HUES64 (cell line): ENCODE measurements around the gene BEX2. TPM values are rescaled to one million over a fixed set of nuclear protein-coding genes. Genes with fewer than 3 reads are reported as not detected.
"Not testable (repeated sequence)": the region's sequence is repeated elsewhere in the genome, so short reads cannot be mapped to it uniquely, and the experiment has no call there.

ENCODE experiments used
- H3K27ac ChIP-seq: 2 replicates; pipeline ENCODE4 v1.7.0; 2013; ENCODE audit warnings: low read depth, low read length, inconsistent platforms
- H3K27me3 ChIP-seq: 2 replicates; pipeline ENCODE4 v1.6.1; 2013; ENCODE audit warnings: mild to moderate bottlenecking, low read length; ENCODE audit not compliant: insufficient read depth
- H3K36me3 ChIP-seq: 2 replicates; pipeline ENCODE4 v1.6.1; 2013; ENCODE audit warnings: mild to moderate bottlenecking, low read length; ENCODE audit not compliant: insufficient read depth
- H3K4me1 ChIP-seq: 2 replicates; pipeline ENCODE4 v1.6.1; 2013; ENCODE audit warnings: mild to moderate bottlenecking, low read length, moderate library complexity; ENCODE audit not compliant: insufficient read depth
- H3K4me3 ChIP-seq: 2 replicates; pipeline ENCODE4 v1.5.1; 2013; ENCODE audit warnings: mild to moderate bottlenecking, low read length, moderate library complexity
- H3K9ac ChIP-seq: 2 replicates; pipeline ENCODE4 v1.6.1; 2013; ENCODE audit warnings: mild to moderate bottlenecking, low read depth, low read length
- H3K9me3 ChIP-seq: 2 replicates; pipeline ENCODE4 v1.6.1; 2013; ENCODE audit warnings: low read depth, low read length; ENCODE audit not compliant: insufficient read depth
- WGBS: fragments of 150-250, 120-280 bp; methylation state at CpG from one replicate; pipeline ENCODE4 v1.1.7; 2013; ENCODE audit warnings: missing lambda C conversion rate; 5-methylcytosine and 5-hydroxymethylcytosine counted together
- polyA plus RNA-seq, 2 experiments: library from polyadenylated mRNA; stranded (reverse); fragments of 50-300 nt; gene quantifications; one replicate each; pipeline ENCODE4 v1.2.3, GENCODE V29; 2013

BEX2 gene
- polyA plus RNA-seq (2013, experiment 1 of 2): 39.9 TPM
- polyA plus RNA-seq (2013, experiment 2 of 2): 37.5 TPM

DNA sequence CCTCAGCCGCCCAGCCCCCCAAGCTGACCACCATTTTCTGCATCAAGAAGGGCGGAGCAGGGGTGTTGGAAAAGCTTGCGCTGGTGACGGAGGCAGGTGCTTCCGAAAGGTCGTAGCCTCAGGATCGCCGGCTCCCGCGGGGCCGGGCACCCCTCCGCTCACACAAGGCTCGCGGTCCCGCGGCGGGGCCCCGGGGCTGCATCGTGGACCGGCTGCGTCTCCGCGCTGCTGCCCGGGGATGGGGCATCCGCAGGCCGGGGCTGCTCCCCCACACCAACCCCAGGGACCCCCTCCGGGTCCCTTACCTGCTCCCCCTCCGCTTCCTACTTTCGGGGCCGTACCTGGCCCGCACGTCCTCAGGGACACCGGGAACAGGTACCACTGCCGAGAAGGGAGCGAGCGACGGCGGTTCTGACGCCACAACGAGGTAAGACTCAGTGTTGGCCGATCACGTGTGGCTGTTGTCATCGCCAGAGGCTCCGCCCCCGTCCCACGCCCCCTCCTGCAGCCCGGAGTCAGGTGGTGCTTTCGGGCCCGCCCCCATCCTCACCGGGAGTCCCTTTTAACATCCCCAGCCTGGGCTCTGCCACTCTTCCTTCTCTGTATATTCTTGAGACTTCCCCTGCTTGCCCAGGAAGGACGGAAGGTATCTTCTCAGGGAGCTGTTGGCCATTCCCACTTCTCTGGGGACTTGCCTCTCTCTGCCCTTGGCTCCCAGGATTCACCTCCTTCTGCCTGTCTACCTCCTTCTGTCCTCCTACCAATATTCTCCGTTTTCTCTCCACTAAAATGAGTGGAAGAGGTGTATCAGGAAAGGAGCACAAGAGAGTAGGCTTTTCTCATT, at the start of gene BEX2:
BEX2 (minus strand) TSS at position 436 of the 844 bp plus-strand sequence. CDS start 1,014 bp downstream, outside the sequence.
- Histone ChIP-seq H3K36me3 (no peaks in the 10 kb centered on the region), H3K9ac (peak within 1 kb of the TSS; percentile 76), H3K4me1 (no peaks in the 10 kb centered on the region), H3K27ac (peak within 1 kb of the TSS; percentile 78; the same call in 1 of the 2 replicates), H3K9me3 (no peaks in the 10 kb centered on the region), H3K27me3 (no peaks in the 10 kb centered on the region), H3K4me3 (peak within 1 kb of the TSS; percentile 85)
- WGBS: under 1% methylated on average over 51 of the region's 52 CpGs

DNA sequence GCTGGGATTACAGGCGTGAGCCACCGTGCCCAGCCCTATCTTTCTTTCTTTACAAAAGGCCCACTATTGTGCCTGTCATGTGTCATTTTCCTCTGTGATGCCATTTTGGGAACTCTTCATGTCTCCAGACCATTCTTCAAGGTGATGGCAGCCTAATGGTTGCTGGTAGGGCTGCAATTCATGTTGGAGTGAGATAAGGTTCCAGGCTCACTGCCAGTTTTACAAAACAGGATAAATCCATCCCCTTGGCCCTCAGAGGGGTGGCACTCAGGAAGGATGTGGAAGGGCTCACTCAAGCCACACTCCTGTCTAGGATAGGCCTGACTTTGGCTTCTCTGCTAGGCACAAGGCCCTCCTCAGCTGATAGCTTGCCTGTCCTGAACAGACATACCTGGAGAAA, 49.3 kb upstream of the BEX2 start:
- Histone ChIP-seq H3K36me3 (peaks cover 9% of the 10 kb centered on the region), H3K27me3 (no peaks in the 10 kb centered on the region), H3K4me1 (peaks cover 18% of the 10 kb centered on the region), H3K9me3 (no peaks in the 10 kb centered on the region), H3K27ac (no peak overlapping the region), H3K9ac (no peak overlapping the region), H3K4me3 (no peak overlapping the region)
- WGBS: 91% methylated on average over 2 of the region's 2 CpGs

DNA sequence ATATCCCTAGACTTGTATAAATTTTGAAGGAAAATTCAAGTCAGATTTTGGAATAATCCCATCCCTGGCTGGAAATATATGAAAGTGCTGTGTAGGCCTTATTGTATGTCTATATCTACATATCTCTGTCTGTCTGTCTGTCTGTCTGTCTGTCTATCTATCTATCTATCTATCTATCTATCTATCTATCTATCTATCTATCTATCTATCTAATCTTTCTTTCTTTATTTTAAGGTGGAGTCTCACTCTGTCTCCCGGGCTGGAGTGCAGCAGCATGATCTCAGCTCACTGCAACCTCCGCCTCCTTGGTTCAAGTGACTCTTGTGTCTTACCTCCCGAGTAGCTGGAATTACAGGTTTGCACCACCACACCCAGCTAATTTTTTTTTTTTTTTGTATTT, 48.8 kb upstream of the BEX2 start:
- 94% methylated on average over 3 of the region's 3 CpGs for WGBS
- H3K27ac ChIP-seq, H3K9me3 ChIP-seq, H3K9ac ChIP-seq, H3K4me3 ChIP-seq, H3K27me3 ChIP-seq, H3K36me3 ChIP-seq: not testable (repeated sequence)
- peaks cover 18% of the 10 kb centered on the region for H3K4me1 ChIP-seq

DNA sequence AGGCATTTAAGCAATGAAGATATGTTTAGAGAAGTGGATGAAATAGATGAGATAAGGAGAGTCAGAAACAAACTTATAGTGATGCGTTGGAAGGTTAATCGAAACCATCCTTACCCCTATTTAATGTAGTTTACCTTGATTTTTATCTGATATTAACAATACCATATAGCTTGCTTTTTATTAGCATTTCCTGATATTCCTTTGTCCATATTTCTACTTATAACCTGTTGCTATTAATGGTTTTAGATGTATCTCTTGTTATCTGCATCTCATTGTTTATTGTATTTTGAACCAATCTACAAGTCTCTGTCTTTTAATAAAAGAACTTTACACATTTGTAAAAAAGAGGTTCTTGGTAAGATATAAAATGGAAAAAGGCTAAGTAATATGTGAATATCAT, 47.1 kb upstream of the BEX2 start:
- H3K4me1 ChIP-seq: peaks cover 17% of the 10 kb centered on the region
- peak overlapping the region; percentile 79; the same call in 1 of the 2 replicates for H3K9ac ChIP-seq
- no peaks in the 10 kb centered on the region for H3K9me3 ChIP-seq
- H3K27ac ChIP-seq: no peak overlapping the region
- WGBS: no CpG with 5 or more reads among the region's 2 CpGs
- no peaks in the 10 kb centered on the region for H3K27me3 ChIP-seq
- H3K4me3 ChIP-seq: peak overlapping the region; percentile 93
- H3K36me3 ChIP-seq: peaks cover 9% of the 10 kb centered on the region

DNA sequence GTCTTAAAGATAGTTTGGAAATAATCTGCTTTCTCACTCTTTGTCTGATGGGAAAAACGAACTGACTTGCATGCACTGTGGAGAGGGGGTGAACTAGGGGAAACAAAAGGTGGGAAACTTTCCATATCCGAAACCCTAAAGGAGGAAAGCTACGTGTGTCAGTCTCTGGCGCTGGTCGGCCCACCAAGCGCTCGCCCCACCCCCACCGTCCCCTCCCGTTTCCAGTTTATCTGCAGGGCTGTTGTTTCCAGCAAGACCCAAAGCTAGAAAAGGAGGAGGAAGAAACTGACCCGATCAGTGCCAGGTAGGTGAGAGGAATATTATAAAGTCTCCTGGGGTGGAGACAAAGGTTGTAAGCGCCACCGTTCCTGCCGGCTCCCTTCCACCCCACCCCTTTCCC, 46.1 kb upstream of the BEX2 start:
- Histone ChIP-seq H3K27me3 (no peaks in the 10 kb centered on the region), H3K9me3 (no peaks in the 10 kb centered on the region), H3K4me1 (peaks cover 8% of the 10 kb centered on the region), H3K4me3 (peak overlapping the region; percentile 93), H3K27ac (peak overlapping the region; percentile 75), H3K36me3 (peaks cover 9% of the 10 kb centered on the region), H3K9ac (peak overlapping the region; percentile 79)
- WGBS: 0% methylated on average over 4 of the region's 13 CpGs

DNA sequence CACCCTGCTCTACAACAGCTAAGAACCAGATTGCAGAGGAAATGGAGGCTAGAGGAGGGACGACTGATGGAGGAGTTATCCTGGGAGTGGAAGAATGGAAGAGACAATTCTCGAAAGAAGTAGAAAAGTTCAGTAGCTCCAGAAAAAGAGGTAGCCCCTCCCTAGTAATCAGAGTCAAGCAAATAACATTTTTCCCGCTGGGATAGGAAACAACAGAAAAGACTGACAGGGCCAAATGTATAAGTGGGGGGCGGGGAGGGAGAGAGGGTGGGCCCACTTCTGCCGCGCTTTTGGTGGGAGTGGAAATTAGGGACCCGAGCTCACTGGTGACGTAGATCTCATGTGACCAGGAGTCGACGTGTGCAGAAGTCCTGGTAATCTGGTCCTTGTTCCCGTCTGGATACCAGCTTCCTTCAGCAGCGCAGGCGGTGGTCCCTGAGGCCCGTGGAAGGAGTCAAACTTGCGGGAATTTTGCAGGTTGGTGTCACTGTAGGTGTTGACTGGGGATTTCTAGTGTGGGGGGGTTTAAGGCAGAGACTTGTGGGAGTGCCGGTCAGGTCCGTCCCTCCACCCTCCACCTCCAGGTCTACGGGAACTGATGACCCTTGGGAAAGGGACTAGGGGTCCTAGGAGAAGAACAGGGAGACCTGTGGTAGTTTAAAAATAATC, 45.5 kb upstream of the BEX2 start, which contains the start of gene TCEAL9:
TCEAL9 (plus strand) TSS at position 377 of the 669 bp plus-strand sequence. CDS start 1,179 bp downstream, outside the sequence.
- Histone ChIP-seq H3K4me1 (peaks cover 3% of the 10 kb centered on the region; the same call in 1 of the 2 replicates), H3K27me3 (no peaks in the 10 kb centered on the region), H3K36me3 (peaks cover 9% of the 10 kb centered on the region), H3K27ac (peak within 1 kb of the TSS; percentile 75), H3K9ac (peak within 1 kb of the TSS; percentile 79), H3K4me3 (peak within 1 kb of the TSS; percentile 93), H3K9me3 (no peaks in the 10 kb centered on the region)
- WGBS: 2% methylated on average over 14 of the region's 18 CpGs

DNA sequence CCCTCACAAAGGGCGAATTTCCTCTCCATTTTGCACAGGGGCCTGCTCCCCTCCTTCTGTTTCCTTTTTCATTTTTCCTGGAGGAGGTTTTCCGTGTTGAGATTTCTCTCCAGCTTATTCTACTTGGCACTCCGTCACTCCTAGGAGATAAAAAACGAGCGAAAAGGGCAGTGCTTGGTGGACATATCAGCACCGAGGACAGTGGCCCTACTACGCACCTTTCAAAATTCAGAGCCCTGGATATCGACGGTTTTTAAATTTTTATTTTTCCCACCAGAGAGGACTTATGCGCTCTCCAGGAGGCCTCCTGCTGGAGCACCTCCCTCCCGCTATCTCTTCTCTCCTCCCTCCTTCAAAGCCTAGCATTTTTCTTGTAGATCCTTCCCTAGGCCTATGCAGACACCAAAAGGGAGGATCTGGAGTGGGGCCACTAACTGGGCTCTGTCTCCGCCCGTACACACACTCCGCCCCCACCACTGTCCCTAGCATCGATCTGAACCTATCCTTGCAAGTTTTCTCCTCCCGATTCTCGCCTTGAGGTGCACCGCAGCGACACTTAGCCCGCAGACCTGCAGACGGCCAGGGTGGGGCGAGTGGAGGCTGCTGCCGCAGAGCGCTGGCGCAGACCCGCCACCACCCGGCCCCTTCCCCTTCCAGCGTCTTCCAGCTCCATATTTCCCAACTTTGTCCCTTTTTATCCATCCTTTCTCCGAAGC, 37.0 kb upstream of the BEX2 start:
- Histone ChIP-seq H3K9ac (no peak overlapping the region; the same call in 1 of the 2 replicates), H3K4me3 (peak overlapping the region; percentile 25; the same call in 1 of the 2 replicates), H3K36me3 (no peaks in the 10 kb centered on the region), H3K4me1 (peaks cover 3% of the 10 kb centered on the region; the same call in 1 of the 2 replicates), H3K27ac (no peak overlapping the region), H3K27me3 (no peaks in the 10 kb centered on the region), H3K9me3 (no peaks in the 10 kb centered on the region)
- 77% methylated on average over 29 of the region's 29 CpGs for WGBS

DNA sequence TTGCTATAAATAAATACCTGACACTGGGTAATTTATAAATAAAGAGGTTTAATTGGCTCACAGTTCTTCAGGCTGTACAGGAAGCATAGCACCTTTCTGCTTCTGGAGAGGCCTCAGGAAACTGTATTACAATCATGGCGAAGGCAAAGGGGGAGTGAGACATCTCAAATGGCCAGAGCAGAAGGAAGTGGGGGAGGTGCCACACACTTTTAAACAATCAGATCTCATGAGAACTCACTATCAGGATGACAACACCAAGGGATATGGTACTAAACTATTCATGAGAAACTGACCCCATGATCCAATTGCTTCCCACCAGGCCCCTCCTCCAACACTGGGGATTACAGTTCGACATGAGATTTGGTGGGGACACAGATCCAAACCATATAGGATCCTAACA, 33.8 kb upstream of the BEX2 start:
- Histone ChIP-seq H3K4me3 (no peak overlapping the region), H3K27me3 (no peaks in the 10 kb centered on the region), H3K4me1 (0 out of 2 replicates have a peak, but pooled peaks cover 3% of the 10 kb centered on the region), H3K9me3 (no peaks in the 10 kb centered on the region), H3K27ac (no peak overlapping the region), H3K9ac (no peak overlapping the region), H3K36me3 (no peaks in the 10 kb centered on the region)
- 90% methylated on average over 1 of the region's 2 CpGs for WGBS

DNA sequence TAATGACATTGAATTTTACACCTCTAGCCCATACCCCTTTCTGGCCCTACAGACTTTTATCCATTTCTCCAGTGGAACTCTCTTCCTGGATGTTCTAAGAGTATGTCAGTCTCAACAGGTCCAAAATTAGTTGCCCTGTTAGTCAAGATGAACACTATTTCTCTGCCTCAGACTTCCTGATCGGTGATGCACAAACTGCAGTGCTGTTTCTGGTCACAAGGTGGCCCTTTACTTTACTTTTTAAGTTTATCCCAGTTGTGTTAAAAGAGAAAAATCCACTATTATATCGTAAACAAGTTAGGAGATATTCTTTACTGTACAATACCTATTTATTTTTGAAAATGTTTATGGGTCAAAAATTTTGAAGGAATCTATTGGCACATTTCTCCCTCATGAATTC, 32.3 kb upstream of the BEX2 start:
- Histone ChIP-seq H3K4me3 (no peak overlapping the region), H3K36me3 (no peaks in the 10 kb centered on the region), H3K27me3 (no peaks in the 10 kb centered on the region), H3K9me3 (no peaks in the 10 kb centered on the region), H3K27ac (no peak overlapping the region), H3K9ac (no peak overlapping the region), H3K4me1 (0 out of 2 replicates have a peak, but pooled peaks cover 3% of the 10 kb centered on the region)
- WGBS: 27% methylated on average over 1 of the region's 2 CpGs

DNA sequence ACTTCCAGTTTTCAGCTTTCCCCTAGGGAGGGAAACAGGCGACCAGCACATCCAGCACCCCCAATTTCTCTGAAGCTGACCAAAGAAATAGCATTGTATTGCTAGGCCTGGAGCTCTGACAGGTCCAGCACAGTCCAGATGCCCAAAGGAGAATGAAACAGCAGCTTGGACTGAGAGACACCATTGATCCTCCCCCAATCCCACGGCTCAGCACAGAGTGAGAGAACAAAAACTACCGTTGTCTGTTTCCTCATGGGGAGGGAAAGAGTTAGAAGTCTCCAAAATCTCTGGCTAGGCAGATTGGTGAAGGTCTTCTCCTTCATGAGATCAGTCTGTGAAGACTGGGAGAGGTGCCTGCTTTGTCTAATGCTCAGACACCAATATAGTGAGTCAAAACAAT, 27.9 kb upstream of the BEX2 start:
- no peak overlapping the region for H3K4me3 ChIP-seq
- H3K4me1 ChIP-seq: no peaks in the 10 kb centered on the region
- 88% methylated on average over 3 of the region's 3 CpGs for WGBS
- H3K36me3 ChIP-seq: no peaks in the 10 kb centered on the region
- H3K9me3 ChIP-seq: no peaks in the 10 kb centered on the region
- no peaks in the 10 kb centered on the region for H3K27me3 ChIP-seq
- H3K27ac ChIP-seq: no peak overlapping the region
- H3K9ac ChIP-seq: no peak overlapping the region
